ENCODE data around the gene SFXN2.
A peak's percentile ranks its signal among the peaks of the same experiment; 100 is the strongest.
"Not testable (repeated sequence)": the region's sequence is repeated elsewhere in the genome, so short reads cannot be mapped to it uniquely, and the experiment has no call there.

The SFXN2 gene

GRCh38 chr10:102753718-102754117, 39.3 kb downstream of the SFXN2 start:
- no peak for DNase-seq (ENCODE audit: low read depth)

GRCh38 chr10:102757323-102757722, 42.9 kb downstream of the SFXN2 start:
- DNase-seq (ENCODE audit: low read depth) = no peak

GRCh38 chr10:102758240-102758932, 44.0 kb downstream of the SFXN2 start:
- no peak for DNase-seq (ENCODE audit: low read depth)

- DNase-seq (ENCODE audit: low read depth) = not testable (repeated sequence)
Observed at GRCh38 chr10:102758933-102759262, 44.5 kb downstream of the SFXN2 start.

GRCh38 chr10:102759497-102760210, 45.2 kb downstream of the SFXN2 start:
- DNase-seq (ENCODE audit: low read depth) = no peak

GRCh38 chr10:102761981-102762380, 47.5 kb downstream of the SFXN2 start:
- DNase-seq (ENCODE audit: low read depth) = no peak

- no peak for DNase-seq (ENCODE audit: low read depth)
Observed at GRCh38 chr10:102762401-102763015, 48.1 kb downstream of the SFXN2 start.

- DNase-seq (ENCODE audit: low read depth) = no peak
Observed at GRCh38 chr10:102763037-102763607, 48.7 kb downstream of the SFXN2 start.

- no peak for DNase-seq (ENCODE audit: low read depth)
Observed at GRCh38 chr10:102764470-102765161, 50.2 kb downstream of the SFXN2 start.

- DNase-seq (ENCODE audit: low read depth) = no peak
Observed at GRCh38 chr10:102765336-102765735, 50.9 kb downstream of the SFXN2 start.

GRCh38 chr10:102767428-102768160, 53.2 kb downstream of the SFXN2 start:
- DNase-seq (ENCODE audit: low read depth) = no peak

GRCh38 chr10:102769375-102770107, 55.1 kb downstream of the SFXN2 start:
- no peak for DNase-seq (ENCODE audit: low read depth)

GRCh38 chr10:102770108-102770482, 55.7 kb downstream of the SFXN2 start:
- DNase-seq (ENCODE audit: low read depth) = no peak

- DNase-seq (ENCODE audit: low read depth) = no peak
Observed at GRCh38 chr10:102770792-102771191, 56.4 kb downstream of the SFXN2 start.

GRCh38 chr10:102773320-102773719, 58.9 kb downstream of the SFXN2 start:
- no peak for DNase-seq (ENCODE audit: low read depth)

GRCh38 chr10:102773986-102774385, 59.5 kb downstream of the SFXN2 start:
- no peak for DNase-seq (ENCODE audit: low read depth)

GRCh38 chr10:102775201-102775934, 60.9 kb downstream of the SFXN2 start:
- no peak for DNase-seq (ENCODE audit: low read depth)

GRCh38 chr10:102775935-102776669, 61.7 kb downstream of the SFXN2 start:
- no peak for DNase-seq (ENCODE audit: low read depth)

GRCh38 chr10:102776779-102777456, 62.5 kb downstream of the SFXN2 start:
- peak; percentile 62 for DNase-seq (ENCODE audit: low read depth)

Measured in HS-27A (cell line).